Mesenchymal stem cell (in vitro differentiated cells and primary cell): ENCODE data around the gene FUT6.

Experiments used
- DNase-seq: peaks from one replicate; pipeline ENCODE4 v3.0.0-alpha.2; 2013
- H2AFZ ChIP-seq: one replicate; pipeline ENCODE4 v1.6.1; 2013; ENCODE audit warnings: low read depth, mild to moderate bottlenecking, control low read depth, inconsistent platforms, low read length, moderate library complexity
- H2AK5ac ChIP-seq: 2 replicates; pipeline ENCODE4 v1.6.1; 2013; ENCODE audit warnings: low read length, moderate library complexity, mild to moderate bottlenecking, inconsistent platforms; ENCODE audit not compliant: severe bottlenecking
- H2BK120ac ChIP-seq: one replicate; pipeline ENCODE4 v1.6.1; 2013; ENCODE audit warnings: low read depth, mild to moderate bottlenecking, inconsistent platforms, low read length, moderate library complexity
- H2BK12ac ChIP-seq, 2 experiments: one replicate each; pipeline ENCODE4 v1.6.1; 2013; ENCODE audit warnings: inconsistent platforms in 2 of 2, low read length in 2 of 2, mild to moderate bottlenecking in 2 of 2, moderate library complexity in 2 of 2, control low read depth in 1 of 2
- H2BK15ac ChIP-seq: one replicate; pipeline ENCODE4 v1.6.1; 2013; ENCODE audit warnings: mild to moderate bottlenecking, low read depth, inconsistent platforms; ENCODE audit not compliant: poor library complexity, severe bottlenecking
- H2BK5ac ChIP-seq: 2 replicates; pipeline ENCODE4 v1.6.1; 2013; ENCODE audit warnings: low read depth, mild to moderate bottlenecking, low read length, control low read depth, inconsistent platforms; ENCODE audit not compliant: poor library complexity, severe bottlenecking
- H3K14ac ChIP-seq, 2 experiments: one replicate each; pipeline ENCODE4 v1.6.1; 2013; ENCODE audit warnings: inconsistent platforms in 2 of 2, low read length in 2 of 2, control low read depth in 1 of 2, mild to moderate bottlenecking in 1 of 2, moderate library complexity in 1 of 2
- H3K18ac ChIP-seq, 2 experiments: one replicate each; pipeline ENCODE4 v1.6.1; 2013; ENCODE audit warnings: inconsistent platforms in 2 of 2, low read length in 2 of 2, control low read depth in 1 of 2, low read depth in 1 of 2, mild to moderate bottlenecking in 1 of 2
- H3K23ac ChIP-seq, 2 experiments: one replicate each; pipeline ENCODE4 v1.6.1; 2013; ENCODE audit warnings: inconsistent platforms in 2 of 2, low read length in 2 of 2, mild to moderate bottlenecking in 2 of 2, moderate library complexity in 2 of 2, control low read depth in 1 of 2
- H3K27ac ChIP-seq: 2 replicates; pipeline ENCODE4 v1.5.1; 2013; ENCODE audit warnings: mild to moderate bottlenecking, moderate library complexity, low read length, control low read depth, inconsistent platforms; ENCODE audit not compliant: poor library complexity, severe bottlenecking
- H3K27me3 ChIP-seq, 2 experiments: 2 replicates each; pipeline versions ENCODE4 v1.6.1 to v1.7.0; 2013; ENCODE audit warnings: low read length in 2 of 2, mild to moderate bottlenecking in 2 of 2, moderate library complexity in 2 of 2, control low read depth in 1 of 2, inconsistent platforms in 1 of 2; ENCODE audit not compliant: control insufficient read depth in 1 of 2, insufficient read depth in 1 of 2
- H3K36me3 ChIP-seq, 2 experiments: 2 replicates each; pipeline versions ENCODE4 v1.6.1 to v1.7.0; 2013; ENCODE audit warnings: low read length in 2 of 2, control low read depth in 1 of 2, inconsistent platforms in 1 of 2, low read depth in 1 of 2, mild to moderate bottlenecking in 1 of 2; ENCODE audit not compliant: insufficient read depth in 2 of 2, control insufficient read depth in 1 of 2
- H3K4ac ChIP-seq, 2 experiments: one replicate each; pipeline ENCODE4 v1.6.1; 2013; ENCODE audit warnings: inconsistent platforms in 2 of 2, low read length in 2 of 2, mild to moderate bottlenecking in 2 of 2, moderate library complexity in 2 of 2, control low read depth in 1 of 2, low read depth in 1 of 2
- H3K4me1 ChIP-seq: 2 replicates; pipeline ENCODE4 v1.6.1; 2013; ENCODE audit warnings: low read depth, low read length, control low read depth; ENCODE audit not compliant: control insufficient read depth, insufficient read depth
- H3K4me2 ChIP-seq: 2 replicates; pipeline ENCODE4 v1.6.1; 2013; ENCODE audit warnings: low read length, mild to moderate bottlenecking, inconsistent platforms; ENCODE audit not compliant: poor library complexity, severe bottlenecking
- H3K4me3 ChIP-seq, 2 experiments: 2 replicates each; pipeline versions ENCODE4 v1.5.1 to v1.7.0; 2013; ENCODE audit warnings: low read length in 2 of 2, mild to moderate bottlenecking in 2 of 2, control low read depth in 1 of 2, low read depth in 1 of 2; ENCODE audit not compliant: insufficient read depth in 1 of 2
- H3K79me1 ChIP-seq: replicated peaks from 2 replicates; pipeline ENCODE4 v1.6.1; 2013; ENCODE audit warnings: mild to moderate bottlenecking, control low read depth, low read length, inconsistent platforms; ENCODE audit not compliant: poor library complexity, severe bottlenecking
- H3K9ac ChIP-seq: 2 replicates; pipeline ENCODE4 v1.7.0; 2013; ENCODE audit warnings: mild to moderate bottlenecking, low read length, moderate library complexity
- H3K9me3 ChIP-seq: 2 replicates; pipeline ENCODE4 v1.7.0; 2013; ENCODE audit warnings: mild to moderate bottlenecking, low read length; ENCODE audit not compliant: control insufficient read depth
- H4K8ac ChIP-seq: one replicate; pipeline ENCODE4 v1.6.1; 2013; ENCODE audit warnings: inconsistent platforms, mild to moderate bottlenecking, low read length, moderate library complexity
- H4K91ac ChIP-seq: one replicate; pipeline ENCODE4 v1.6.1; 2013; ENCODE audit warnings: mild to moderate bottlenecking, low read length, inconsistent platforms
- WGBS: methylation state at CpG from one replicate; pipeline ENCODE4 v1.1.7; 2013; ENCODE audit warnings: mixed read lengths; 5-methylcytosine and 5-hydroxymethylcytosine counted together

FUT6 gene

GRCh38 chr19:5788422-5788821, 51.1 kb downstream of the FUT6 start:
- Histone ChIP-seq H3K4me3 (no peak overlapping the region), H3K79me1 (peaks cover 43% of the 10 kb centered on the region), H3K14ac (no peak overlapping the region), H4K8ac (no peak overlapping the region), H3K23ac (no peak overlapping the region), H2AK5ac (no peak overlapping the region), H2BK12ac (no peak overlapping the region), H3K4me2 (no peak overlapping the region), H3K9me3 (no peaks in the 10 kb centered on the region), H3K4me1 (peaks cover 10% of the 10 kb centered on the region), H3K4ac (no peak overlapping the region), H2BK5ac (no peak overlapping the region), H3K36me3 (peaks cover 58 to 67% of the 10 kb centered on the region in 2 experiments), H2AFZ (no peak overlapping the region), H3K9ac (no peak overlapping the region), H3K27ac (no peak overlapping the region), H2BK120ac (no peak overlapping the region), H3K27me3 (no peaks in the 10 kb centered on the region), H3K18ac (no peak overlapping the region), H4K91ac (no peak overlapping the region), H2BK15ac (no peak overlapping the region)
- WGBS: 98% methylated on average over 3 of the region's 5 CpGs
- no peak for DNase-seq

GRCh38 chr19:5787409-5788182, 51.9 kb downstream of the FUT6 start:
- Histone ChIP-seq H3K27me3 (no peaks in the 10 kb centered on the region), H3K14ac (no peak overlapping the region), H3K23ac (no peak overlapping the region), H2BK15ac (no peak overlapping the region), H3K36me3 (peaks cover 58 to 76% of the 10 kb centered on the region in 2 experiments), H3K79me1 (peaks cover 43% of the 10 kb centered on the region), H3K9me3 (no peaks in the 10 kb centered on the region), H3K18ac (no peak overlapping the region), H3K4me3 (no peak overlapping the region), H3K4ac (no peak overlapping the region), H3K9ac (no peak overlapping the region), H2AK5ac (no peak overlapping the region), H4K91ac (no peak overlapping the region), H2BK12ac (no peak overlapping the region), H3K4me2 (no peak overlapping the region), H3K27ac (no peak overlapping the region), H2BK5ac (no peak overlapping the region), H2BK120ac (no peak overlapping the region), H3K4me1 (peaks cover 11% of the 10 kb centered on the region), H2AFZ (no peak overlapping the region), H4K8ac (no peak overlapping the region)
- WGBS: 95% methylated on average over 39 of the region's 39 CpGs
- DNase-seq: no peak

GRCh38 chr19:5786593-5787408, 52.7 kb downstream of the FUT6 start:
- Histone ChIP-seq H3K18ac (no peak overlapping the region), H2BK120ac (no peak overlapping the region), H4K91ac (no peak overlapping the region), H3K27ac (no peak overlapping the region), H2AK5ac (no peak overlapping the region), H4K8ac (no peak overlapping the region), H3K79me1 (peaks cover 43% of the 10 kb centered on the region), H2AFZ (no peak overlapping the region), H2BK5ac (no peak overlapping the region), H3K9me3 (no peaks in the 10 kb centered on the region), H3K9ac (no peak overlapping the region), H2BK12ac (no peak overlapping the region), H3K4me1 (peaks cover 11% of the 10 kb centered on the region), H3K4me2 (no peak overlapping the region), H3K4me3 (no peak overlapping the region), H3K27me3 (no peaks in the 10 kb centered on the region), H3K14ac (no peak overlapping the region), H3K4ac (no peak overlapping the region), H3K36me3 (peaks cover 58 to 81% of the 10 kb centered on the region in 2 experiments), H2BK15ac (no peak overlapping the region), H3K23ac (no peak overlapping the region)
- 96% methylated on average over 43 of the region's 44 CpGs for WGBS
- DNase-seq: no peak

- Histone ChIP-seq H3K27ac (no peak overlapping the region), H4K91ac (no peak overlapping the region), H2BK120ac (no peak overlapping the region), H2BK15ac (no peak overlapping the region), H3K79me1 (peaks cover 43% of the 10 kb centered on the region), H3K23ac (no peak overlapping the region), H3K18ac (no peak overlapping the region), H2BK5ac (no peak overlapping the region), H3K4ac (no peak overlapping the region), H3K14ac (no peak overlapping the region), H2BK12ac (no peak overlapping the region), H3K4me3 (peak overlapping the region in 1 of 2 experiments; percentile 14), H3K9me3 (no peaks in the 10 kb centered on the region), H4K8ac (no peak overlapping the region), H3K4me1 (peaks cover 11% of the 10 kb centered on the region), H3K4me2 (no peak overlapping the region), H3K27me3 (no peaks in the 10 kb centered on the region), H3K36me3 (peaks cover 58 to 81% of the 10 kb centered on the region in 2 experiments), H2AK5ac (no peak overlapping the region), H3K9ac (no peak overlapping the region), H2AFZ (no peak overlapping the region)
- 97% methylated on average over 37 of the region's 37 CpGs for WGBS
- DNase-seq: no peak
These were observed 54.1 kb downstream of the FUT6 start for GRCh38 chr19:5785423-5785822.
